Measurements from ENCODE around the gene CACNA1D. TPM values are rescaled to one million over a fixed set of nuclear protein-coding genes. Genes with fewer than 3 reads are reported as not detected.

CACNA1D gene
- total and polyA plus RNA-seq, 12 donors = 0.04 to 1.9 (median 0.49) TPM

GRCh38 chr3:53650424-53650823, 156.0 kb downstream of the CACNA1D start:
- no peak for TF ChIP-seq CTCF (IDR thresholded peaks at IDR 0.05)
- DNase-seq (no peak), ATAC-seq (no peak)
- intact Hi-C loops (cut with DNase I) = no loop called here
- no peaks in the 10 kb centered on the region for H3K36me3 ChIP-seq
- H3K27ac ChIP-seq = no peak overlapping the region
- H3K27me3 ChIP-seq = peaks cover 0 to 11% (median 0%) of the 10 kb centered on the region in 7 donors
- 73 to 75% methylated on average over 5 of the region's 5 CpGs for WGBS, 2 donors
- H3K9me3 ChIP-seq = peaks cover 0 to 24% (median 3%) of the 10 kb centered on the region in 11 donors
- no peaks in the 10 kb centered on the region for H3K4me1 ChIP-seq
- H3K4me3 ChIP-seq = no peak overlapping the region

DNA sequence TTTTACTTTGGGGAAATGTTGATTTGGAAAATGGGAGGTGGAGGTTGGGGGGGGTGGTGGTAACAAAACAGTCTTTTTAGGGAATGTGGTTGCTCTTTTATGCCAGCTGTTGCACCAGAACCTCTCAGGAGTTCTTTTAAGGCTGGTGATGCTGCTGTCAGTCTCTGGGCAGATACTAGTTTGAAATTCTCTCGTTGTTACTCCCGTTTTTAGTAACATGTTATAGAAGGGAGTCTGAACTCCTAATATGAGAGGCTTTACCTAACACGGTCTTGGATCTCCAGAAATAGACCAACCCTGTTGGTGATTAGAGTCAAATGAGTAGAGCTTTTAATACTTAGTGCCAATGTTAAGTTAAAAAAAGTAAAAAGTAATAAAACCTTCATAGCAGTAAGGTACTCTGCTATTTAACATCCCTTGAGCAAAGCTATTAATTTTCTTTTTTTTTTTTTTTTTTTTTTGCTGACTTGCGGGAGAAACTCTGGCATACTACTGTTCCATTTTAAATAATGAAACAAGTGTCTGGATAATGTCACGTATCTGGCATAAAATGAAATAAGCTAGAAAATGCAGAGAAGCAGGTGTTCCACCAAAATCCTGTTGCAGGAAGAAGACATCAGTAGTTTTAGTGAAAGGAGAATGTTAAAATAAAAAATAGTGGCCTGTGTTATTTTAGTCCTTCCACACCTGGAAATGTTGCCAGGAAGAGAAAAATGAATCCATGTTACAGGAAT, 156.7 kb downstream of the CACNA1D start:
- Histone ChIP-seq H3K27ac (no peak overlapping the region), H3K9me3 (peaks cover 0 to 24% (median 3%) of the 10 kb centered on the region in 11 donors), H3K4me1 (no peaks in the 10 kb centered on the region), H3K4me3 (no peak overlapping the region), H3K36me3 (no peaks in the 10 kb centered on the region), H3K27me3 (peaks cover 0 to 11% (median 0%) of the 10 kb centered on the region in 7 donors)
- intact Hi-C loops (cut with DNase I) = no loop called here
- 65 to 67% methylated on average over 5 of the region's 5 CpGs for WGBS, 2 donors
- no peak for TF ChIP-seq CTCF (IDR thresholded peaks at IDR 0.05)
- no peak for DNase-seq
- ATAC-seq = no peak

GRCh38 chr3:53651927-53652326, 157.5 kb downstream of the CACNA1D start:
- TF ChIP-seq CTCF (IDR thresholded peaks at IDR 0.05) = no peak
- intact Hi-C loops (cut with DNase I) = no loop called here
- H3K4me3 ChIP-seq = no peak overlapping the region
- DNase-seq = no peak
- peaks cover 0 to 9% (median 0%) of the 10 kb centered on the region in 7 donors for H3K27me3 ChIP-seq
- H3K9me3 ChIP-seq = peaks cover 0 to 24% (median 3%) of the 10 kb centered on the region in 11 donors
- no peak for ATAC-seq
- H3K36me3 ChIP-seq = no peaks in the 10 kb centered on the region
- no peaks in the 10 kb centered on the region for H3K4me1 ChIP-seq
- 97% methylated on average over 8 of the region's 8 CpGs for WGBS, 2 donors
- no peak overlapping the region for H3K27ac ChIP-seq

GRCh38 chr3:53657651-53658050, 163.2 kb downstream of the CACNA1D start:
- intact Hi-C loops (cut with DNase I) = no loop called here
- Histone ChIP-seq H3K27ac (no peak overlapping the region), H3K4me3 (no peak overlapping the region), H3K36me3 (no peaks in the 10 kb centered on the region), H3K27me3 (peaks cover 0 to 6% (median 0%) of the 10 kb centered on the region in 7 donors), H3K9me3 (peaks cover 0 to 43% (median 7%) of the 10 kb centered on the region in 11 donors), H3K4me1 (no peaks in the 10 kb centered on the region)
- no peak for ATAC-seq
- TF ChIP-seq CTCF (IDR thresholded peaks at IDR 0.05) = no peak
- 63 to 84% methylated on average over 1 of the region's 1 CpG for WGBS, 2 donors
- DNase-seq = no peak
